Liver (tissue), 2 donors: Measurements from ENCODE around the gene CDS1.

Source experiments
- TF ChIP-seq, protein P1 (sequence below): fragments of 150-350 bp; IDR thresholded peaks from 2 replicates; pipeline ENCODE4 v1.5.1; 2017; ENCODE audit warnings: improper control_type of control experiment, low read depth, low read length; ENCODE audit not compliant: missing input control
- TF ChIP-seq, protein P2 (sequence below): IDR thresholded peaks from 2 replicates; pipeline ENCODE4 v1.6.1; 2016; ENCODE audit warnings: antibody characterized with exemption
- donor health status: healthy.

- TF ChIP-seq, protein P1, sequence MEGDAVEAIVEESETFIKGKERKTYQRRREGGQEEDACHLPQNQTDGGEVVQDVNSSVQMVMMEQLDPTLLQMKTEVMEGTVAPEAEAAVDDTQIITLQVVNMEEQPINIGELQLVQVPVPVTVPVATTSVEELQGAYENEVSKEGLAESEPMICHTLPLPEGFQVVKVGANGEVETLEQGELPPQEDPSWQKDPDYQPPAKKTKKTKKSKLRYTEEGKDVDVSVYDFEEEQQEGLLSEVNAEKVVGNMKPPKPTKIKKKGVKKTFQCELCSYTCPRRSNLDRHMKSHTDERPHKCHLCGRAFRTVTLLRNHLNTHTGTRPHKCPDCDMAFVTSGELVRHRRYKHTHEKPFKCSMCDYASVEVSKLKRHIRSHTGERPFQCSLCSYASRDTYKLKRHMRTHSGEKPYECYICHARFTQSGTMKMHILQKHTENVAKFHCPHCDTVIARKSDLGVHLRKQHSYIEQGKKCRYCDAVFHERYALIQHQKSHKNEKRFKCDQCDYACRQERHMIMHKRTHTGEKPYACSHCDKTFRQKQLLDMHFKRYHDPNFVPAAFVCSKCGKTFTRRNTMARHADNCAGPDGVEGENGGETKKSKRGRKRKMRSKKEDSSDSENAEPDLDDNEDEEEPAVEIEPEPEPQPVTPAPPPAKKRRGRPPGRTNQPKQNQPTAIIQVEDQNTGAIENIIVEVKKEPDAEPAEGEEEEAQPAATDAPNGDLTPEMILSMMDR, result no peak
- TF ChIP-seq, protein P2, sequence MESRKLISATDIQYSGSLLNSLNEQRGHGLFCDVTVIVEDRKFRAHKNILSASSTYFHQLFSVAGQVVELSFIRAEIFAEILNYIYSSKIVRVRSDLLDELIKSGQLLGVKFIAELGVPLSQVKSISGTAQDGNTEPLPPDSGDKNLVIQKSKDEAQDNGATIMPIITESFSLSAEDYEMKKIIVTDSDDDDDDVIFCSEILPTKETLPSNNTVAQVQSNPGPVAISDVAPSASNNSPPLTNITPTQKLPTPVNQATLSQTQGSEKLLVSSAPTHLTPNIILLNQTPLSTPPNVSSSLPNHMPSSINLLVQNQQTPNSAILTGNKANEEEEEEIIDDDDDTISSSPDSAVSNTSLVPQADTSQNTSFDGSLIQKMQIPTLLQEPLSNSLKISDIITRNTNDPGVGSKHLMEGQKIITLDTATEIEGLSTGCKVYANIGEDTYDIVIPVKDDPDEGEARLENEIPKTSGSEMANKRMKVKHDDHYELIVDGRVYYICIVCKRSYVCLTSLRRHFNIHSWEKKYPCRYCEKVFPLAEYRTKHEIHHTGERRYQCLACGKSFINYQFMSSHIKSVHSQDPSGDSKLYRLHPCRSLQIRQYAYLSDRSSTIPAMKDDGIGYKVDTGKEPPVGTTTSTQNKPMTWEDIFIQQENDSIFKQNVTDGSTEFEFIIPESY, result no peak
Measured at GRCh38 chr4:84677093-84677492, 94.2 kb downstream of the CDS1 start.
